Prostate gland (tissue), 2 donors: ENCODE data around the gene OSBP2.

Source experiments
- POLR2A ChIP-seq: fragments of 450-650 bp; IDR thresholded peaks from one replicate; pipeline ENCODE4 v1.6.1; 2016; ENCODE audit warnings: antibody characterized with exemption, mild to moderate bottlenecking
- POLR2AphosphoS5 ChIP-seq: sonication (generic); formaldehyde crosslinking; IDR thresholded peaks from one replicate; pipeline ENCODE4 v1.6.1; 2017; ENCODE audit warnings: antibody characterized with exemption
- TF ChIP-seq, protein P1 (sequence below), 4 experiments: fragments of 200-600 bp in 2 of 4; fragments of 450-650 bp in 2 of 4; sonication (generic) in 2 of 4; IDR thresholded peaks; 1 replicate in 3 of 4; 2 replicates in 1 of 4; pipeline ENCODE4 v1.5.1; 2016 to 2019; ENCODE audit warnings: antibody characterized with exemption in 4 of 4, mild to moderate bottlenecking in 2 of 4, moderate library complexity in 2 of 4

DNA sequence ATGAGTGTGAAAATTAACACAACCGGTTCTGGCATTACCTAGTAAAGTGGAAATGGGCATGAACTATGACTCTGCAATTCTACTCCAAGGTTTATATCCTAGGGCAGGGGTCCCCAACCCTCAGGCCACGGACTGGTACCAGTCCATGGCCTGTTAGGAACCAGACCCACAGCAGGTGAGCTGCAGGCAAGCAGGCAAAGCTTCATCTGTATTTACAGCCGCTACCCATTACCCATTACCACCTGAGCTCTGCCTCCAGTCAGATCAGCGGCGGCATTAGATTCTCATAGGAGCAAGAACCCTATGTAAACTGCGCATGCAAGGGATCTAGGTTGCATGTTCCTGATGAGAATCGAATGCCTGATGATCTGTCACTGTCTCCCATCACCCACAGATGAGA lies 224.1 kb downstream of the OSBP2 start:
- TF ChIP-seq, protein P1, sequence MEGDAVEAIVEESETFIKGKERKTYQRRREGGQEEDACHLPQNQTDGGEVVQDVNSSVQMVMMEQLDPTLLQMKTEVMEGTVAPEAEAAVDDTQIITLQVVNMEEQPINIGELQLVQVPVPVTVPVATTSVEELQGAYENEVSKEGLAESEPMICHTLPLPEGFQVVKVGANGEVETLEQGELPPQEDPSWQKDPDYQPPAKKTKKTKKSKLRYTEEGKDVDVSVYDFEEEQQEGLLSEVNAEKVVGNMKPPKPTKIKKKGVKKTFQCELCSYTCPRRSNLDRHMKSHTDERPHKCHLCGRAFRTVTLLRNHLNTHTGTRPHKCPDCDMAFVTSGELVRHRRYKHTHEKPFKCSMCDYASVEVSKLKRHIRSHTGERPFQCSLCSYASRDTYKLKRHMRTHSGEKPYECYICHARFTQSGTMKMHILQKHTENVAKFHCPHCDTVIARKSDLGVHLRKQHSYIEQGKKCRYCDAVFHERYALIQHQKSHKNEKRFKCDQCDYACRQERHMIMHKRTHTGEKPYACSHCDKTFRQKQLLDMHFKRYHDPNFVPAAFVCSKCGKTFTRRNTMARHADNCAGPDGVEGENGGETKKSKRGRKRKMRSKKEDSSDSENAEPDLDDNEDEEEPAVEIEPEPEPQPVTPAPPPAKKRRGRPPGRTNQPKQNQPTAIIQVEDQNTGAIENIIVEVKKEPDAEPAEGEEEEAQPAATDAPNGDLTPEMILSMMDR (IDR thresholded peaks at IDR 0.05) = no peak
- TF ChIP-seq POLR2A = no peak
- no peak for TF ChIP-seq POLR2AphosphoS5
